ENCODE data around the gene DDX49. TPM values are rescaled to one million over a fixed set of nuclear protein-coding genes. Genes with fewer than 3 reads are reported as not detected.

The DDX49 gene
- total RNA-seq, 2 experiments from 2014 or later = 82.1 to 91.0 TPM

GRCh38 chr19:18955042-18955441, 35.5 kb downstream of the DDX49 start:
- CTCF ChIA-PET = no interaction called here
- POLR2A ChIA-PET = no interaction called here

GRCh38 chr19:18960370-18960769, 40.9 kb downstream of the DDX49 start:
- ChIA-PET POLR2A (no interaction called here), CTCF (interaction anchor here (0.7 kb wide), 1 partner anchor 768 kb away, joined by 3 read pairs; no protein-coding TSS in a partner anchor)

- CTCF ChIA-PET = no interaction called here
- POLR2A ChIA-PET = interaction anchor here (0.5 kb wide), 1 partner anchor 58 kb away, joined by 3 read pairs; no protein-coding TSS in a partner anchor
Observed at GRCh38 chr19:18961767-18962620, 42.5 kb downstream of the DDX49 start.

GRCh38 chr19:18964121-18964520, 44.6 kb downstream of the DDX49 start:
- POLR2A ChIA-PET = no interaction called here
- CTCF ChIA-PET = no interaction called here

GRCh38 chr19:18966307-18966706, 46.8 kb downstream of the DDX49 start:
- CTCF ChIA-PET = interaction anchor here (0.7 kb wide), 1 partner anchor 1608 kb away, joined by 3 read pairs; no protein-coding TSS in a partner anchor
- POLR2A ChIA-PET = no interaction called here

- POLR2A ChIA-PET = no interaction called here
Observed at GRCh38 chr19:18967358-18968146, 48.0 kb downstream of the DDX49 start.

GRCh38 chr19:18969931-18970659, 50.6 kb downstream of the DDX49 start:
- POLR2A ChIA-PET = interaction anchor here (0.6 kb wide), 1 partner anchor 53 kb away, joined by 12 read pairs; no protein-coding TSS in a partner anchor
- CTCF ChIA-PET = no interaction called here

More at GRCh38 chr19:18967358-18968146, 48.0 kb downstream of the DDX49 start:
- CTCF ChIA-PET = no interaction called here

GRCh38 chr19:18972301-18972811, 52.8 kb downstream of the DDX49 start:
- CTCF ChIA-PET = interaction anchor here (0.7 kb wide), 1 partner anchor 41 kb away, joined by 3 read pairs; no protein-coding TSS in a partner anchor
- POLR2A ChIA-PET = interaction anchor here (0.6 to 0.7 kb wide), 2 partner anchors 104 to 272 kb away, joined by 4 to 7 read pairs; no protein-coding TSS in a partner anchor

- ChIA-PET CTCF (interaction anchor here (0.7 kb wide), 1 partner anchor 40 kb away, joined by 3 read pairs; no protein-coding TSS in a partner anchor), POLR2A (interaction anchor here (0.6 to 0.7 kb wide), 2 partner anchors 104 to 273 kb away, joined by 4 to 7 read pairs; no protein-coding TSS in a partner anchor)
Observed at GRCh38 chr19:18972851-18973250, 53.3 kb downstream of the DDX49 start.

GRCh38 chr19:18975011-18975410, 55.5 kb downstream of the DDX49 start:
- POLR2A ChIA-PET = no interaction called here

GRCh38 chr19:18975869-18976268, 56.4 kb downstream of the DDX49 start:
- CTCF ChIA-PET = interaction anchor here (0.7 kb wide), 1 partner anchor 231 kb away, joined by 4 read pairs; no protein-coding TSS in a partner anchor
- POLR2A ChIA-PET = no interaction called here

More at GRCh38 chr19:18975011-18975410, 55.5 kb downstream of the DDX49 start:
- CTCF ChIA-PET = interaction anchor here (0.7 kb wide), 2 partner anchors 78 to 230 kb away, joined by 3 to 4 read pairs; no protein-coding TSS in a partner anchor

Other genes starting within 250 kb of the DDX49 start
- 1 to 10 TPM; 5.0 to 5.5 TPM for gene CRTC1, start 236.0 kb upstream of the DDX49 start, total RNA-seq
- not detected for gene COMP, start 128.4 kb upstream of the DDX49 start, total RNA-seq
- 10 to 100 TPM; 89.3 to 92.0 TPM for gene UPF1, start 87.8 kb upstream of the DDX49 start, total RNA-seq
- gene CERS1, start 23.6 kb upstream of the DDX49 start, total RNA-seq = under 1 TPM in 1 of 2 experiments, not detected in 1; 0.08 TPM
- gene COPE, start 328 bp upstream of the DDX49 start, total RNA-seq = 100 to 1,000 TPM; 164 to 184 TPM
- gene HOMER3, start 21.5 kb downstream of the DDX49 start, total RNA-seq = 1 to 10 TPM; 1.0 to 1.3 TPM
- gene SUGP2, start 113.8 kb downstream of the DDX49 start, total RNA-seq = 10 to 100 TPM; 76.6 to 80.7 TPM
- gene ARMC6, start 113.9 kb downstream of the DDX49 start, total RNA-seq = 10 to 100 TPM; 57.7 to 61.8 TPM
- 10 to 100 TPM; 12.2 to 12.7 TPM for gene SLC25A42, start 144.3 kb downstream of the DDX49 start, total RNA-seq
- gene TMEM161A, start 218.8 kb downstream of the DDX49 start, total RNA-seq = 10 to 100 TPM; 30.4 to 33.6 TPM